Progenitor cell of endocrine pancreas (in vitro differentiated cells): ENCODE data around the gene HACD2. TPM values are rescaled to one million over a fixed set of nuclear protein-coding genes. Genes with fewer than 3 reads are reported as not detected.

Source experiments
- DNase-seq: peaks from one replicate; pipeline ENCODE4 v3.0.0; 2021; ENCODE audit warnings: low spot score; ENCODE audit not compliant: unreplicated experiment
- H3K27ac Mint-ChIP-seq: 2 replicates; pipeline ENCODE4 v1.8.0; 2021; ENCODE audit warnings: mild to moderate bottlenecking, moderate library complexity, mixed read lengths
- H3K27me3 Mint-ChIP-seq: 2 replicates; pipeline ENCODE4 v1.8.0; 2021; ENCODE audit warnings: mixed read lengths
- H3K36me3 Mint-ChIP-seq: 2 replicates; pipeline ENCODE4 v1.8.0; 2022; ENCODE audit warnings: mixed read lengths; ENCODE audit not compliant: insufficient read depth
- H3K4me1 Mint-ChIP-seq: 2 replicates; pipeline ENCODE4 v1.8.0; 2021; ENCODE audit warnings: low read depth, mixed read lengths
- H3K4me3 Mint-ChIP-seq: 2 replicates; pipeline ENCODE4 v1.8.0; 2021; ENCODE audit warnings: low read depth, mild to moderate bottlenecking, moderate library complexity, mixed read lengths
- H3K9me3 Mint-ChIP-seq: 2 replicates; pipeline ENCODE4 v1.8.0; 2021; ENCODE audit warnings: low read depth, mixed read lengths
- CTCF ChIP-seq: fragments of 200-600 bp; sonication (generic); IDR thresholded peaks from one replicate; pipeline ENCODE4 v1.5.0; 2021; ENCODE audit warnings: antibody characterized with exemption, mild to moderate bottlenecking; ENCODE audit not compliant: unreplicated experiment
- total RNA-seq: library from RNA; stranded (reverse); gene quantifications from 2 replicates; pipeline ENCODE4 v1.2.1, GENCODE V29; 2021

Gene HACD2
- total RNA-seq, 1 donor from 2014 or later = 57.6 TPM

DNA sequence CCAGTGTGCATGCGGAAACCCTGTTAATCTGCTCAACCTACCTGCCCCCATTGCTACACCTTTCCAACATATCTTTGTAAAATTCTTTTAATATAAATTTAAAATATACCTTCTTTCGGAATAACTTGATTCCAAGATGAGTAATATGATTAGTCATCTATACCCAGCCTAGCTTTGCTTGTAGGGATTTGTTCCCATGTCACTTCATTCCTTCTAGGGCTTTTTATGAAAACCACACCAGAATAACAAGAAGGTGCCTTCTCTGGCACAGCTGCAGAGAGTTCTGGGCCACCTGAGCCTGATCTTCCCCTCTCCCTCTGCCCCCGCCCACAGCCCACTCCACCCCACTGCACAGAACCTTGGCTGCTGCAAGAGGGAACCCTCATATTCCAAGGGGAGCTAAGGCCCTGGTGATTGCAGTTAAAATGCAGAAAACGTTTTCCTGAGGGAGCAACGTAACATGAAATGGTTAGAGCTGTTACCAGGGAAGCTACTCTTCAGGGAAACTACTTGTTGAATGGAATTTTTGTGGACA lies 38.6 kb upstream of the HACD2 start:
- Mint-ChIP-seq H3K27me3 (no peaks in the 10 kb centered on the region), H3K4me3 (no peak overlapping the region), H3K27ac (no peak overlapping the region), H3K4me1 (peaks cover 4% of the 10 kb centered on the region), H3K36me3 (no peaks in the 10 kb centered on the region), H3K9me3 (no peaks in the 10 kb centered on the region)
- no peak for DNase-seq
- no peak for TF ChIP-seq CTCF

GRCh38 chr3:123622766-123623165 lies 37.9 kb upstream of the HACD2 start:
- Mint-ChIP-seq H3K4me1 (peaks cover 6% of the 10 kb centered on the region), H3K9me3 (no peaks in the 10 kb centered on the region), H3K4me3 (no peak overlapping the region), H3K27ac (no peak overlapping the region), H3K27me3 (no peaks in the 10 kb centered on the region), H3K36me3 (no peaks in the 10 kb centered on the region)
- TF ChIP-seq CTCF = no peak
- DNase-seq = no peak

GRCh38 chr3:123621850-123622189 lies 37.0 kb upstream of the HACD2 start:
- H3K27me3 Mint-ChIP-seq = no peaks in the 10 kb centered on the region
- peaks cover 12% of the 10 kb centered on the region for H3K4me1 Mint-ChIP-seq

DNA sequence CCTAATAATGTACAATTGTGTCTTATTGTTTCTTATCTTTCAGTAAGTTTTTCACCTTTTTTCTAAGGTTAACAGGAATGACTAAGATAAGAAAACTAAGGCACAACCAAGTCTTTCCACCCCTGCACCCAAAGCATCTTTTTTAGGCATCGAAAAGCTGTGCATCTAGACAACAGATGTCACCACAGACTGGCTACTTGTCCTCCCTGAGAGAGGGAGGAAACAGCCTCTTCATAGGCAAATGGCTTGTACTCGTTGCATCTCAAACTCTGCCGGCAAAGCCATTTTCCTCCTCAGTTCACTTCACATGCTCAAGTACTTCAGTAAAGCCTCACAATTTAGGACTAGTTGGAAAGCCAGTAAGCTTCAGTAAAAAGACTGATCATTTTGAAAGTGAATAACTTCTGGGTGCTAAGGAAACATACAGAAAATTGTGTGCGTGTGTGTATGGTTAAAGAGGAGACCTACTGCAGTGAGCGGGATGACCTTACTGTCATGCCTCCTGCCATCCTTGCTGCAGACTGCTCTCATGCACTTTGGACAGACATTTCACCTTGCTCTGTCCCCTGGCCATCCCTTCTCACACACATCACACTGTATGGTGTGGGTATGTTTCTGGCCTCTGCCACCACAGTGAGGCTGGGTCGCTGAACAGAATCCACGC lies 36.5 kb upstream of the HACD2 start:
- H3K27me3 Mint-ChIP-seq = no peaks in the 10 kb centered on the region
- TF ChIP-seq CTCF = no peak
- DNase-seq = no peak

More at GRCh38 chr3:123621850-123622189, 37.0 kb upstream of the HACD2 start:
- no peak for TF ChIP-seq CTCF
- Mint-ChIP-seq H3K9me3 (no peaks in the 10 kb centered on the region), H3K4me3 (no peak overlapping the region), H3K27ac (no peak overlapping the region), H3K36me3 (no peaks in the 10 kb centered on the region)
- DNase-seq = no peak

DNA sequence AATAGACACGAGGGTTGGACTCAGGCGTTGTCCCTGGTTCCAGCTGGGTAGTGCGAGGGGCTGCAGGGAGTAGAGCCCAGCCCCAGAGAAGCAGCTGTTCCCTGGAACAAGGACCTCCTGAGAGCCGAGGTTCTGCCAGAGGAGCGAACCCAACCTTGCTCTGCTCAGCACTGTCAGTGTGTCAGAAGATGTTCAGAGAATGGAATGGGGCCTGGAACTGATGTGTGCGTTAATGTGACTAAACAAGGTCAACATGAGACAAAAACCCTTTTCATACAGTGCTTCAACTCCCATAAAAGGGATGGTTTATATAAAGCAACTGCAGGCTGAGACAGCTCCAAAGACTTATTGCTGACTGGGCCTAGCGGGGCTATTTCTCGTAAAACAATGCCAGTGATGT lies 35.5 kb upstream of the HACD2 start:
- no peaks in the 10 kb centered on the region for H3K36me3 Mint-ChIP-seq
- H3K9me3 Mint-ChIP-seq = no peaks in the 10 kb centered on the region
- no peak for TF ChIP-seq CTCF
- H3K27ac Mint-ChIP-seq = no peak overlapping the region
- no peaks in the 10 kb centered on the region for H3K27me3 Mint-ChIP-seq
- no peak for DNase-seq
- peaks cover 12% of the 10 kb centered on the region for H3K4me1 Mint-ChIP-seq
- no peak overlapping the region for H3K4me3 Mint-ChIP-seq

More for the DNA sequence above, 36.5 kb upstream of the HACD2 start:
- Mint-ChIP-seq H3K4me1 (peaks cover 12% of the 10 kb centered on the region), H3K9me3 (no peaks in the 10 kb centered on the region), H3K4me3 (no peak overlapping the region), H3K36me3 (no peaks in the 10 kb centered on the region), H3K27ac (no peak overlapping the region)
